ENCODE measurements around the gene GABRB1.
"Not testable (repeated sequence)": the region's sequence is repeated elsewhere in the genome, so short reads cannot be mapped to it uniquely, and the experiment has no call there.

The GABRB1 gene

DNA sequence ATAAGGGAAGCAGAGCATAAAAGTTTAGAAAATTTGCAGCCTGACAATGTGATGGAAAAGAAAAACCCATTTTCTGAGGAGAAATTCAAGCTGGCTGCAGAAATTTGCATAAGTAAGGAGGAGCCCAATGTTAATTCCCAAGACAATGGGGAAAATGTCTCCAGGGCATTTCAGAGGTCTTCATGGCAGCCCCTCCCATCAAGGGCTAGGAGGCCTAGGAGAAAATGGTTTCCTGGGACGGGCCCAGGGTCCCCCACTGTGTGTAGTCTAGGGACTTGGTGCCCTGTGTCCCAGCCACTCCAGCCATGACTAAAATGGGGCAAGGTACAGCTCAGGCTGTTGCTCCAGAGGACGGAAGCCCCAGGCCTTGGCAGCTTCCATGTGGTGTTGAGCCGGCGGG is 259.5 kb downstream of the GABRB1 start:
- not testable (repeated sequence) for DNase-seq (ENCODE audit: low spot score)

DNA sequence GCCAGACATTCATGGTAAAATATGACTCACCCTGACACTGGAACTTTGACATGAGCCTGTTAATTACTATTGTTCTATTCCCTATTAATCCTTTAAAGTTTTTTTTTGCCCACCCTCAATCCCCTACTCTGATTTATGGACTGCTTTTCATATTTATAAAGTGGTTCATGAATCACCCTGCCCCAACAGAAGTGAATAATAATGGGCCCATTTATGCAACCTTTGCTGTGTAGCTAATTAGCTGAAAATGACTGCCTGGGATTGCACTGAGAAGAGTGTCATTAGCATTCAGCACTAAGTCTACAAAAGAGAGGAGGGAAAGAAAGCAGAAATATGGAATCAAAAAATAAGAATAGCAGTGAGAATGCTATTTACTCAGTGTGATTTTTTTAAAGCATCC is 277.8 kb downstream of the GABRB1 start:
- no peak for DNase-seq (ENCODE audit: low spot score)

DNA sequence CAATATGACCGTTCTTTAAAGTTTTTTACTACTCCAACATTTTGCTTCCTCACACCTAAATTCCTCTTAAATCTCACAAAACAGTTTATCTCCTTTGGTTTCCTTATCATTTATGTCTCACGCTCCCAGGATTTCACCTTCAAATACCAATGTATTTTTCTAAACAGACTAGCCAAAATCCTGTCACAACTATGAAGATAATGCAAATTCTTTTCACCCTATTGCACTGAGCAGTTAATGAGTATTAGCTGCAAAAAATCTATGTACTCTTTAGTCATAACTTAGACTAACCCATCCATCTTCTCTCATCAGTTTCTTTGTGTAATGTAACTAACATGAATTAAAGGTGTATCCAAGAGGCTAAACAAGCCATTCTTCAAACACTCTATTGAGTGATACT is 280.8 kb downstream of the GABRB1 start:
- no peak for DNase-seq (ENCODE audit: low spot score)

DNA sequence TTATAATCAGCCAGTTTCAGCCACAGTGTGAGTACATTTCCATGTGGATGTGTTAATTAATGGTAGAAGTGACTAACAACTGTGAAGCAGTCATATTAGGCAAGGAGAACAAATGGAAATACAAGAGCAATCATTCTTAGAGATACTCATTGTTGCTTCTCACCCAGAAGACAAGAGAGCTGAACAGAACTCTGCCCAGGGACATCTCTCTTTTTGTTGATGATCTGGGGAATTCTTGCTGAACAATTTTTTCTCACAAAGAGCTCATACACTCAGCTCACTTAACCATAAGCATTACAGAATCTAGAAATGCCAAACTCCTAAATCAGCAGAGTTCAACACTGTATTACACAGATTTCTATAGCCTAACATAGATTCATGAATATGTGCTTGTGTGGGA is 282.0 kb downstream of the GABRB1 start:
- DNase-seq (ENCODE audit: low spot score) = no peak

DNA sequence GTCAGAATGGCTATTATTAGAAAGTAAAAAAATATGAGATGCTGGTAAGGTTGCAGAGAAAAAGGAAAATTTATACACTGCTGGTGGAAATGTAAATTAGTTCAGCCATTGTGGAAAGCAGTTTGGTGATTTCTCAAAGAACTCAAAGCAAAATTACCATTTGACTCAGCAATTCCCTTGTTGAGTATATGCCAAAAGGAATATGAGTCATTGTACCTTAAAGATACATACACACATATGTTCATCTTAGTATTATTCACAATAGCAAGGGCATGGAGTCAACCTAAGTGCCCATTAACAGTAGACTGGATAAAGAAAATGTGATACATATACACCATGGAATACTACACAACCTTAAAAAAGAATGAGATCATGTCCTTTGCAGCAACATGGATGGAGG is 284.0 kb downstream of the GABRB1 start:
- no peak for DNase-seq (ENCODE audit: low spot score)

DNA sequence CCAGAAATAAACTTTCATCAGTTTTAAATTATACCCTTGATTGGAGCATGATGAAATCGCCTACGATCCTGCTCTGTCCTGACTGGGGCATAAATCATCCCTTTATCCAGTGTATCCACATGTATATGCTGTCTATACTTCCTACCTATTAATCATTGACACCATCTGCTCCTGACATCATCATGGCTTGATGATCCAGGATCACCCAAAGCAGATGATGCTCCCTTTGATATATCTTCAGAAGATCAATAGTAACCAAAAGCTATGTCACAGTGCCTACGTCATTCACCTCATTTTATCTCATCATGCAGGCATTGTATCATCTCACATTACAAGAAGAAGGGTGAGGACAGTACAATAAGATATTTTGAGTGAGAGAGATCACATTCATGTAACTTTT is 294.7 kb downstream of the GABRB1 start:
- no peak for DNase-seq (ENCODE audit: low spot score)

DNA sequence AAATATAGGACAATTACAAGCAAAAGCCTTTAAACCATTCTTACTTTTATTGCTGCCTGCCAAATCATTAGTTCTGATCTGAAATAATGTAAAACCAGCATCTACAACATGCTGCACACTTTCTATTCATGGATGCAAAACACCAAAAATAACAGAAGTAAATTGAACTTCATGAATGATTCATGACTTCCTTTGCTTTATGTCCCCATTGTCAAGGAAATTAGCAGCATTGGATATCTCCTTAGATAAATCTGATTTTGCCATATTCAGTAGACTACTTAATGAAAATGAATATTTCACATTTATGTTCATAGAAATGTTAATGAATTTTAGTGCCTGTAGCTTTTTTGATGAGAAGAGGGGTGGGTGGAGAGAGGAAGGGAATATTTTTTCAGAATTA is 299.5 kb downstream of the GABRB1 start:
- no peak for DNase-seq (ENCODE audit: low spot score)

DNA sequence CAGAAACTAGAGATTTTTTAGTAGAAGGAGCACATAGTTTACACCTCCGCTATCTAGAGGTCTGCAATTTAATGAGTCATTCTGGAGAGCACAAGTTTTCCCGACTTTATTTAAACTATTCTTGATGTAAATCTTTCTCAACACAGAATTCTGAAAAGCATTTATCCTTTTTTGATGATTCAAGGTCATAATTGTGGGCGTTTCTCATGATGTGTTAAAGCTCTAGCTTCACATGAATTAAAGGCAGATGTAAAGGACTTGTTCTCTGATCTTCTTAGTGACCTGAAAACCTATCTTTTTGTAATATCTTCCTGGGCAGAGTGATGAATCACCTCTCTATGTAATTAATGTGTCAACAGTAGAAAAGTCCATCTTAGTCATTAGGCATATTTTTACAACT is 303.3 kb downstream of the GABRB1 start:
- DNase-seq (ENCODE audit: low spot score) = no peak

DNA sequence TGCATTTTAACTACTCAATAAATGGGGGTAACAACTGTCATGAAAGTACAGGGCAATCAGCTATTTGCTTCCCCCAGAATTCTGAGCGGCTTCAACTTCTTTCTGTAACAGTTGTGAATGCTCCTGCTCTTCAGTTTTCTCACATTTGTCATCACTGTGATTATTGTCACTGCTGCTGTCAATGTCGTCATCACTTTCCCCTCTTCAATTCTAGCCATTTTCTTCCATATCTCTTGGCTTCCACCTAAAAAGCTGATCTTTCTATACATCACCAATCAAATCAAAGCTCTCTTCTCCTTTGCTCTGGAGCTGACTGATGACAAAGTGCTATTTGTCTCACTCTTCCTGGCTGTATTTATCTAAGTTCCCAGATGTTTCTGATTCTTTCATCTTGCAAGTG is 306.5 kb downstream of the GABRB1 start:
- no peak for DNase-seq (ENCODE audit: low spot score)

DNA sequence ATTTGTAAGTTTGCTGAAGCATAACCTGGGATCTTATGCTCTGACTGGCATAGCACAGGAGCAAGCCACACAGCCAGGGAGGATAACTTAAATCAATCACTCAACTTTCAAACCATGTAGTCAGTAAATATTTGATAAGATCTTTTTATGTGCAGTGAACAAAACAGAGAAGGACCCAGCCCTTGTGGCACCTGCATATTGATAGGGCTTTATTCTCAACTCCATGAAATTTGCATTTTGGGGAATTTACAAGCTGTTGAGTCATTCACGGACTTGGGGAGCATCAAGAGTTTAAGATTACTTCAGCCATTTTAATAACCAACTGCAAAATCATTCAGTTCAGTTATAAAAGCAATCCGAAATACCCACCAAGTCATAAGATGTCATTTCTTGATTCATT is 309.5 kb downstream of the GABRB1 start:
- DNase-seq (ENCODE audit: low spot score) = no peak

DNA sequence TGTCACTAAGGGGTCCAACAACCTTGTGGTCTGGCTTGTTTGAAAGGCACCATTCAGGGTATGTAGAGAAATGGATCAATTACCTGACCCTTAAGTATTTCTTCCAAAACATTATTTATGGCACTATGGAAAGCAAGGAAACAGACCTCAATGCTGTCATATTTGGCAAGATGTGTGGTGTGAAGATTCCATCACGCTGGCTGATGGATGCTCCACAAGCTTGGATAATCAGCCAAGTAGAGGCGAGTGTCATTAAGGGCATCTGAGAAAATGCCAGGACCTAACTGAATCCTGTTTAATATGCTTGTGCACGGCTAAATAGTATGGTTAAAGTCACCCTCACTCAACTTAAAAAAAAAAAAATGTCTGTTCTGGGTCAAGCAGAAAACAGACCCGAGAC is 311.4 kb downstream of the GABRB1 start:
- peak; percentile 50 for DNase-seq (ENCODE audit: low spot score)

DNA sequence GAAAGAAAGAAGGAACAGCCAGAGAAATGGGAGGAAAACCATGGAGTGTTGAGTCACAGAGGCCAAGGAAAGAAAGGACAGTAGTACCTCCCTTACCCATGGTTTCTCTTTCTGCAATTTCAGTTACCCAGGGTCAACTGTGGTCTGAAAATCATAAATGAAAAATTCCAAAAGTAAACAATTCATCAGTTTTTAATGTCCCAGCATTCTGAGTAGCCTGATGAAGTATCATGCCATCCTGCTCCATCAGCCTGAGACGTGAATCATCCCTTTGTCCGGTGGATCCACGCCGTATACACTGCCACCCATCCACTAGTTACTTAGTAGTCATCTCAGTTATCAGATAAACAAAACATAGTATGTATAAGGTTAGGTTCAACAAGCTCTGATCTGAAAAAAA is 318.0 kb downstream of the GABRB1 start:
- DNase-seq (ENCODE audit: low spot score) = no peak

DNA sequence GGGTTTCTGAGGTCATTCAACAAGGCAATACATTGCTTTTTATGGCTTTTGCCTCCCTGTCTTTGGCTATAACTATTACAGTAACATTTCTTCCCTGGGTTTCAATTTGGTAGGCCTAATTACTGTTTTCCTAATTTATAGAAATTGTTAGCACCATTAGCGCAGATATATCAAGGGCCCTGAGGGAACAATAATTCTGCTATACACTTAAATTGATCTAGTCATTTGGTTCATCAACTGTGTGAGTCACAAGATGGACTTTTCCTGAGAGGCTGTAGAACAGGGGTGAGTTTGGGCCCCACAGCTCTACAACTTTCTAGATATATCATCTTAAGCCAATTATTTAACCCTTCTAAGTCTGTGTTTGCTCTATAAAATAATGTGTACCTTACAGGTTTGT is 324.2 kb downstream of the GABRB1 start:
- no peak for DNase-seq (ENCODE audit: low spot score)

DNA sequence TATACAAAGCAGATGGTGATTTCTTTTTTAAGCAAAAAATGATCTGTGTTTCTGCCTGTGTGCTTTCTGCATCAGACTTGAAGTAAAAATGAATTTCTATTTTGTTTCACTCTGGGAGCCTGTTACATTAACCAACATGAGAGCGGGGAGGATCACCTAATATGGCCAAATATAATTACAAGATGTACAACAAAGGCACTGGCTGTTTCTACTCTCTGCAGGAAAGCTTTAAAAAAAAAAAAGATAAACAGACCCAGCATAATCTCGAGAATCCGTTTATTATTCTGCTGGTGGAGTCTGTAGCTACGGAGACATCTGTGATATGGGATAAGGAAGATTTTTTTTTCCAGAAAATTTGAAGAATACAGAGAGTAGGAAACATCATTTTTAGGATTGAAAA is 328.5 kb downstream of the GABRB1 start:
- no peak for DNase-seq (ENCODE audit: low spot score)

DNA sequence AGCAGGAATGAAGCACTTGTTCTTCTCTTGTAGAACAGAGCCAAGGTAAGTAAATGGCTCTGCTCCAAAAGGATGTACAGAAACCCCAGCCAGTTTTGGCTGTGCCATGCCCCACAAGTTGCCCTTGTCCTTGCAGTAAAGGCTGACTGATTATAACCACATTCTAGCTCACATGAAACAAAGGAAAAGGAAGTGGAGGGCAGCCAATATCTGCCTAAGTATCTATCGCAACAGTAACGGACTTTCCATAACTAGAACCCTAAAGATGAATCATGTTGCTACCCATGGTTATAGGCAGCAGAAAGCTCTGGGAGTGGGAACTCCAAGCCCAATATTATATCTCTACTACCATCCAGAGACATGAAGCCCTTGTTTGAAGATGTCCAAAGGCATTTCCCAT is 336.4 kb downstream of the GABRB1 start:
- no peak for DNase-seq (ENCODE audit: low spot score)

DNA sequence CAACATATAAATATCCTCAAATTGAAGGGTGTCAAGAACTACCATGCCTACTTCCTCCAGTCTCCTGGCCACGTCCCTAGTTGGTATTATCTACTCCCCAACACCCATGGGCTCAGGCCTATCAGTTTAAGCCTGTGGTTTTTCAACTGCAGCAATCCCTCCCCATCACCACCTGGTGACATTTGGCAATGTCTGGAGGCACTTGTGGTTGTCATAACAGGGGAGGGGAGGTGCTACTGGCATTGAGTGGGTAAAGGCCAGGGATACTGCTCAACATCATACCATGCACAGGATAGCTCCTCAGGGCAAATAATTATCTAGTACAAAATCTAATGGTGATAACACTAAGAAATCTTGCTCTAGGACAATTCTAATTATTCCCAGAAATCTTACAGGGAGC is 336.8 kb downstream of the GABRB1 start:
- no peak for DNase-seq (ENCODE audit: low spot score)

DNA sequence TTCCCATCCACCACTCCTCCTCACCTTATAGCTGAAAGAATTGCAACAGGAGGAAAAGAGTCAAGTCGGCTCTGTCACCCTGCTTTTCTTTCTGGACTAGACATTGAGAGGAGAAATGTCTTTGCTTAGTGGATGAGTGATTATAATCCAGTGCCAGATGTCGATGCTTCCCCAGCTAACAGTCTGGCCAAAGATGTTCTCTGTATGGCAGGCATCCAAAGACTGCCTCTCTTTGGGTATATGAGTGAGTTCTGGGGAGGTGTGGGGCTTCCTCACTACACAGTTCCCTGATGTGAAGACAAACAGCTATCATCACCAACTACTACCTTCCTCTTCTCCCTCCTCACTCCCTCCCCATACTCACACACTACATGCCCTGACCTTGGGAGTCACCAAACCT is 341.2 kb downstream of the GABRB1 start:
- DNase-seq (ENCODE audit: low spot score) = no peak

DNA sequence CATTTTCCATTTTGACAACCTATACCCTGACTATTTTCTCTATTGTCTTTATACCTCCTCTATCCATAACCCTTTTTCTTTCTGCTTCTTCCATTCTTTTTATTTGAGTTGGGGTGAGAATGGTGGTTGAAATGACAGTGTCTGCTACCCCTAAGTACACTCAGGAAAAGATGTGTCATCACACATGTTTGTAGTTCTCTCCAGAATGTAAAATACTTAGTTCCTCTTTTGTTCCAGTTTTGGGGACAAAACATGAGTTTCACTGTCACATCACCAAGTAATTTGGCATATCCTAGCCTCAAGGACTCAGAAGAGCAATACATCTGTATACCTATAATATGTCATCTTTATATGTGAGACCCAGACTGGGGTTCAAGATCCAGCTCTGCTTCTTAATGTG is 341.8 kb downstream of the GABRB1 start:
- DNase-seq (ENCODE audit: low spot score) = no peak

DNA sequence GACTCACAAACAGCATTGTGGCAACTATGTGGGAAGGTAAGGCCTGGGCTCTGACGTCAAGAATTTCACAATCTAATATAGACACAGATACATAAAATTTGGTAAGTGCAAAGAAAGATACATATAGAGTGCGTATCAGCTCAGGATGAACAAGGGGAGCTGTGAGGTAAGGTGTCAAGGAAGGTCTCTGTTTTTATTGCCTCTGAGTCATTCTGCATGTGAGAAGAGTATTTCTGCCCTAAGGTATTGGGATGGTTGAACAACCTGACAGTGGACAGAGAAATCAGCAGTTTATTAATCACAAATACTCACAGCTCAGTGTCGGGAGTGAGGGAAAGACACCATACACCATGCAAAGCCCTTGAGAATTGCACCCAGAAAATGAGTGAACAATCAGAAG is 342.3 kb downstream of the GABRB1 start:
- DNase-seq (ENCODE audit: low spot score) = no peak

DNA sequence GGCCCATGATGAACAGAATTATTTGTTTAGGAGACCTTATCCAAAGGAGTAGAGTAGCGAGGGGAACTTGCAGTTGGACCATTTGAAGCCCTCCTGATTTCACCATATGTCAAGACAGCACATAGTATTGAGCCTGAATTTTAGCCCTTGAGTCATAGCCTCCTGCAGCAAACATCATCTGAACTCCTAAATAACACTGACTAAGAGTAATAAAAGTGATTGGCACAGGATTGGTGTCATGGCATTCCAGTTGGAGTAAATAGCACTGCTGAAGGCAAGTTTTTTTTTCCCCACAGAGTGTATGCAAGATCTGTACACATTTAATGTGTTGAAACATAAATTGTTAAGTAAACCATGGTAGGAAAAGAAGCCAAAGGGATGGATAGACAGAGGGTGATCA is 343.1 kb downstream of the GABRB1 start:
- DNase-seq (ENCODE audit: low spot score) = no peak

DNA sequence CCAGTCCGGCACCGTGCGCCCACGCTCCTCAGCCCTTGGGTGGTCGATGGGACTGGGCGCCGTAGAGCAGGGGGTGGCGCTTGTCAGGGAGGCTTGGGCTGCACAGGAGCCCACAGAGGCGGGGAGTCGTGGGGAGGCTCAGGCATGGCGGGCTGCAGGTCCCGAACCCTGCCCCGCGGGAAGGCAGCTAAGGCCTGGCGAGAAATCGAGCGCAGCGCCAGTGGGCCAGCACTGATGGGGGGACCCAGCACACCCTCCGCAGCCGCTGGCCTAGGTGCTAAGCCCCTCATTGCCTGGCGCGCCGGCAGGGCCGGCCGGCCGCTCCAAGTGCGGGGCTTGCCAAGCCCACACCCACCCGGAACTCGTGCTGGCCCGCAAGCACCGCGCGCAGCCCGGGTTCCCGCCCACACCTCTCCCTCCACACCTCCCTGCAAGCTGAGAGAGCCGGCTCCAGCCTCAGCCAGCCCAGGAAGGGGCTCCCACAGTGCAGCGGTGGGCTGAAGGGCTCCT is 346.7 kb downstream of the GABRB1 start:
- not testable (repeated sequence) for DNase-seq (ENCODE audit: low spot score)

DNA sequence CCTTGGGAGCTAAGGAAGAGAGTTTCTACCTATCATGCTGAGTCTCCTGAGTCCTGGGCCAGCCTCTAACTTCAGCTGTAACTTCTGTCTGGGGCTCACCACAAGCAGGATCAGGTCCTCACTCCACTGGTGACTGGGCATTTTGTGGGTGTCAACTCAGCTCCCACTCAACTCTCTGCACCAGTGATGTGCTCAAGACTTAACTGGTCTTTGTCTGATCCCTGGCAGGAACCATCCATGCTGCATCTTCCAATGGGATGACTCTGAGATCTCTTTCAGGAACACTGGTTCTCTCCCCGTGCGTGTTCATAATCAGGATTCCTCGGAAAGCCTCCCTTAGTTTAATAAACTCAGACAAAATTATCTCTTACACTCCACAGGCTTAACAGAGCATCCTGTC is 349.8 kb downstream of the GABRB1 start:
- no peak for DNase-seq (ENCODE audit: low spot score)

DNA sequence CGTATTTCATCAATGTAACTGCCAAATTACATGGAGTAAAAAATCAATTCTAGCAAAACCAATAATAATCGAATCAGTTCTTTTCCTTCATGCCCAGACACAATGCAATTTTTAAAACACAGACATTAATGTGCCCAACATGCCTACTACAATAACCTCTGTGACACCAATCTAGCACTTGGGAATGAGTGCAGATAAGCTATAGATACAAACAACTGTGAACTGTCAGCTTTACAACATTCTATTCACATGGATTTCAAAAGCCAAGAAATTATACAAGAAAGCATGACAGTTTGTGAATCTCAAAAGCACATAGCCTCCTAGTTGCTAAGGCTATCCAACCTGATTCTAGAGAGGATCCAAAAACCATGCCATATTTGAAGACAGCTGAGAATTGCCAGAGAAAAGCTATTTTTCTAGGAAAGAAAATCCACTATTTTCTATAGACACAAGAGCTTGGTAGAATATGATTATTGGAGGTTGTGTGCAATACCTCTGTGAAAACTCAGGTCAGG is 351.5 kb downstream of the GABRB1 start:
- peak; percentile 7 for DNase-seq (ENCODE audit: low spot score)

DNA sequence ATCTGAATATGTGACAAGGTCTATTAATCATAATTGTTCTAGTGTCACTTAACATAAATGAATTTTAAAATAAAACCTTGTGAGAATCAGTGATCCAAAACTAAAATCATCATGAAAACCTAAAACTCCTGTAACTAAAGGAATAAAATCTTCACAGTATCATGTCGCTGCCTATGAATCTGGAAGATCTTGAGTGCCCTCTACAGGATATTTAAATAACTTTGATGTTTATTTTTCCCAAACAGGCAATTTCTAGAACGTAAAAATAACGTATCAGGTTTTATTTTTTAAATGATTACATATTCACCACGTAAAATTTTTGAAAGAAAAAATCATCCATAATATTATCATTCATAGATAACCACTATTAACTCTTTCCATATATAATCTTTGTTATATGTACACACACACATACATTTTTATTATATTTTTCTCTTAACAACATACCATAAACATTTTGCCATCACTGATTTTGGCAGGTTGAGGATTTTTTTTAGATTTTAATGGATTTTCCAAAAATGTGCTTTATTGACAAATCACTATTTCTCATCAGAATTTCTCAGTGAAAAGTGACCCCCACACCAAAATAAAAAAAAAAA is 352.6 kb downstream of the GABRB1 start:
- peak; percentile 62 for DNase-seq (ENCODE audit: low spot score)

Measured in cerebellar cortex (tissue), 1 donor.